Dedifferentiated amniotic fluid mesenchymal stem cell (primary cell): Measurements from ENCODE around the gene ATP2C1.
"Not testable (repeated sequence)": the region's sequence is repeated elsewhere in the genome, so short reads cannot be mapped to it uniquely, and the experiment has no call there.

Experiments used
- DNase-seq: peaks from one replicate; pipeline ENCODE4 v3.0.0-alpha.2; 2016; ENCODE audit errors: extremely low spot score

Gene ATP2C1

GRCh38 chr3:131036986-131037385 lies 143.1 kb downstream of the ATP2C1 start:
- peak; percentile 19 for DNase-seq

- no peak for DNase-seq
Observed at GRCh38 chr3:131038326-131038725, 144.4 kb downstream of the ATP2C1 start.

GRCh38 chr3:131042271-131042985 lies 148.5 kb downstream of the ATP2C1 start:
- not testable (repeated sequence) for DNase-seq

GRCh38 chr3:131047582-131047981 lies 153.7 kb downstream of the ATP2C1 start:
- no peak for DNase-seq

GRCh38 chr3:131048030-131048429 lies 154.1 kb downstream of the ATP2C1 start:
- DNase-seq = no peak

GRCh38 chr3:131050001-131050400 lies 156.1 kb downstream of the ATP2C1 start:
- no peak for DNase-seq

- no peak for DNase-seq
Observed at GRCh38 chr3:131053043-131053859, 159.4 kb downstream of the ATP2C1 start.
